ENCODE data around the gene SUSD1.

The SUSD1 gene

DNA sequence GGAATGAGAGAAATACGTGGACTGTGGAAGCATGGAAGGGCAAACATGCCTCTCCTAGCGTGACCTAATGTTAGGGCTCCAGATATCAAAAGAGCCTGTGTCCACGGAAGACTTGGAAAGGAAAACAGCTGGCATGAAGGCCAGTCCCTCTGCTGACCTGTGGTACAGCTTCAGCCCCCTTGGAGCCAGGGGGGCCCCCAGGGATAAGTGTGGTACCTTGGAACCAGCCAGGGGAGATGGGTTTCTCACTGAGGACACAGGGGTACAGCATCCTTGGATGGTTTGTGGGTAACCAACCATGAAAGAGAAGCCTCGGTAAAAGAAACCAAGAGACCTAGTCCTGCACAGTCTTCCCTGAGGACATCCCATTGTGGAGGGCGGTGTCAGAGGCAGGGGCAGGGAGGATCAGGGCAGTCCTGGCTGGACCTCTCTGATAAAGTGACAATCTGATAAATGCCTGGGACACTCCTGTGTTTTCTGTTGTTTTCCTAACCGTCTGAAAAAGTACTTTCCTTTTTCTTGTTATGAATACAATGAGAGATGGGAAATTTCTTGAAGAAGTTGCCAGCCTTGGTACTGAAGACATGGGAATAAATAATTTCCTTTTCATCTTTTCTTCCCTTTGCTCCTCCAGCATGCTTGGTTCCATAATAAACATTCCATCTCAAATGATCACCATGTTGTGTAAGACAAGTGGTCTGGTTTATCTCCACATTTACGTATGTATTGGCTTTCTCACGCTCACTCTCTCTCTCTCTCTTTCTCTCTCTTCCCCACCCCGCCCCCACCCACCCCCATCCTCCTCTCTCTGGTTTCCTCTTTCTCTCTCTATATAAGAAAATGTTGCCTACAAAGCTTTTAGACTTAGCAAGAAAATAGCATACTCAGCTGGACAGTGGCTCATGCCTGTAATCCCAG is 102.1 kb downstream of the SUSD1 start:
- H3K27ac ChIP-seq, result peak overlapping the region; percentile 11; the same call in 1 of the 2 replicates
- ChIA-PET CTCF (interaction anchor here (0.6 to 2.8 kb wide), 4 partner anchors 302 to 500 kb away, joined by 3 to 69 read pairs (median 4); no protein-coding TSS in a partner anchor), POLR2A (ENCODE audit: low non-redundant PET) (no interaction called here)
- DNase-seq (ENCODE audit: low spot score), result no peak
- TF ChIP-seq, protein P1, sequence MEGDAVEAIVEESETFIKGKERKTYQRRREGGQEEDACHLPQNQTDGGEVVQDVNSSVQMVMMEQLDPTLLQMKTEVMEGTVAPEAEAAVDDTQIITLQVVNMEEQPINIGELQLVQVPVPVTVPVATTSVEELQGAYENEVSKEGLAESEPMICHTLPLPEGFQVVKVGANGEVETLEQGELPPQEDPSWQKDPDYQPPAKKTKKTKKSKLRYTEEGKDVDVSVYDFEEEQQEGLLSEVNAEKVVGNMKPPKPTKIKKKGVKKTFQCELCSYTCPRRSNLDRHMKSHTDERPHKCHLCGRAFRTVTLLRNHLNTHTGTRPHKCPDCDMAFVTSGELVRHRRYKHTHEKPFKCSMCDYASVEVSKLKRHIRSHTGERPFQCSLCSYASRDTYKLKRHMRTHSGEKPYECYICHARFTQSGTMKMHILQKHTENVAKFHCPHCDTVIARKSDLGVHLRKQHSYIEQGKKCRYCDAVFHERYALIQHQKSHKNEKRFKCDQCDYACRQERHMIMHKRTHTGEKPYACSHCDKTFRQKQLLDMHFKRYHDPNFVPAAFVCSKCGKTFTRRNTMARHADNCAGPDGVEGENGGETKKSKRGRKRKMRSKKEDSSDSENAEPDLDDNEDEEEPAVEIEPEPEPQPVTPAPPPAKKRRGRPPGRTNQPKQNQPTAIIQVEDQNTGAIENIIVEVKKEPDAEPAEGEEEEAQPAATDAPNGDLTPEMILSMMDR (conservative IDR thresholded peaks at IDR 0.05; ENCODE audit: low read depth), result no peak

DNA sequence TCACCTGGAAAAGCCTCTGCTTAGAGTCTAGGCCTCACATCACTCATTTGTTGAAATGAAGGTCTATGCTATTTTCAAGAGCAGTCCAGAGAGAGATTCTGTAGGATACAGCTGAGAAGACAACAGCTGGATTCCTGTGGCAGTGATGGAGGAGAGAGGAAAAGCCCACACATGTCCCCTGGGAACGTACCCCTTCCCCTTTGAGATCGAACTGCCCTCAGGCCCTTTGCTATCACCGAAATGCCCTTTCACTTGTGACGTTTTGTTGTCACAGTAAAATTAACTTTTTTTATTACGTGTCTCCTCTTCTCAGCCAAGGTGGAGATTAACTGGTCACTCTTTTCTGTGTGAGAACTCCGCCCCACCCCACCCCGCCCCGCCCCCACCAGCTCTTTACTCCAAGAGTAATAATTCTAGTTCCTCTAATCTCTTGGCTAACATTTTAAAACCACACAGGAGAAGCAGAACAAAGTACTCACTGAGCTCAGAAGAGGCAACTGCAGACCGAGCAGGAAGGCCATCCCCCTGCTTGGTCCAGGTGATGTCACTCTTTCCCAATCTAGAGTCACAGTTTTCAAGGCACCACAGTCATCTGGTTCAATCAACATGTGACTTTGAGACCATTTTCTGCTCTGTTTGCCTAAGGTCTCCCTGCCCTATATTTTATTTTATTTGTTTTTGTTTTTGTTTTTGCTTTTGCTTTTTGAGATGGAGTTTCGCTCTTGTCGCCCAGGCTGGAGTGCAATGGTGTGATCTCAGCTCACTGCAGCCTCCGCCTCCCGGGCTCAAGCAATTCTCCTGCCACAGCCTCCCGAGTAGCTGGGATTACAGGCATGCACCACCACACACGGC is 105.6 kb downstream of the SUSD1 start:
- ChIA-PET POLR2A (ENCODE audit: low non-redundant PET) (no interaction called here), CTCF (interaction anchor here (0.5 to 1.4 kb wide), 4 partner anchors 262 to 471 kb away, joined by 3 to 8 read pairs (median 3); partner anchors contain the start of gene PTBP3)
- TF ChIP-seq, protein P1 (conservative IDR thresholded peaks at IDR 0.05; ENCODE audit: low read depth), result no peak
- no peak for DNase-seq (ENCODE audit: low spot score)
- peak overlapping the region; percentile 3; the same call in 1 of the 2 replicates for H3K27ac ChIP-seq

DNA sequence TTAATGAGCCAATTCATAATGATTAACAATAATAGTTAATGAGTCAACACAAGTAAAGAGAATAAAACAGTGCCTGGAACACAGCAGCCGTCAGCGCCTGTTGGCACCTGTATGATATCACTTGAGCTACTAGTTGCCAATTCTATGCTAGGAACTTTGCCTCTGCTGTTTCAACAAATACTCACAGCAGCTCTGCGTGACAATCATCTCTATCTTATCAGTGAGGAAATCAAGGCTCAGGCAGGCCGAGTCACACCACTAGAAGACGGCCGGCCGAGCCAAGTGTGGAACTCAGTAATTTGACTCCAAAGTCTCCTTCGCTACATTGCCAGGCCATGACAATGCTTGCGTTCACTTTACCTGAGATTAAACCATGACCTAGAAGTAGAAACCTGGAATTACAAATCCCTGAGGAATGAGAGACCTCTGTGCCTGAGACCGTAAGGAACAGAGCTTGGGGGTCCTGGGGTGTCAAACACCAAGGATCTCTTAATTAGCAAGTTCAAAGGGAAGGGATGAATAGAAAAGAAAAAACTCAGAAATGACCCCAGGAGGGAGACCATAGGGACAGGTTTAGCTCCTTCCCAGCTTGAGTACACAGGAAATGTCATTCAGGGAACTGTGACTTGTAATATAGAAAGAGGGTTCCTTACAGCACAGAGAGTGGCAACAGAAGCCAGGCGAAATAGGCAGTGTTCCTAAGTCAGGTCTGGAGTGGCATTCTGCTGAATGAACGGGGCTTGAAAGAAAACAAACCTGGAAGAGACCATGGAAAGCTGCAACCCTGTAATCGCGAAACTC is 109.1 kb downstream of the SUSD1 start:
- ChIA-PET POLR2A (ENCODE audit: low non-redundant PET) (interaction anchor here (0.6 kb wide), 1 partner anchor 26 kb away, joined by 5 read pairs; no protein-coding TSS in a partner anchor), CTCF (interaction anchor here (2.8 kb wide), 1 partner anchor 9 kb away, joined by 17 read pairs; no protein-coding TSS in a partner anchor)
- H3K27ac ChIP-seq, result peak overlapping the region; percentile 59
- TF ChIP-seq, protein P1 (conservative IDR thresholded peaks at IDR 0.05; ENCODE audit: low read depth), result no peak
- DNase-seq (ENCODE audit: low spot score), result peak; percentile 57

DNA sequence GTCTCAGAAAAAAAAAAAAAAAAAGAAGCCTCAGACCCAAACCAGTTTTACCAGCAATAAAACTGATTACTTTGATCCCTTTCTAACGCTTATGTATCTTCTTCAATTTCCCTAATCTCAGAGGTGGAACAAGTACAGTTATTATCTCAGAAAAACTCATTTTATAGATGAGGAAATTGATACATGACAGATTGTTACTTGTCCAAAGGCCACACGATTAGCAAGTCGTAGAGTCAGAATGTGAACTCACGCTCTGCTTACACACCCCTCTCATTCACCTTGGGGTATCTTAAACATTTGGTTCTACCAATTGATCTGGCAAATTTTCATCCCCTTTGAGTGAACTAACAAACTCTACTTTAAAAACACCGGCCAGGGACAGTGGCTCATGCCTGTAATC is 110.2 kb downstream of the SUSD1 start:
- POLR2A ChIA-PET (ENCODE audit: low non-redundant PET), result no interaction called here
- no peak for DNase-seq (ENCODE audit: low spot score)
- TF ChIP-seq, protein P1 (conservative IDR thresholded peaks at IDR 0.05; ENCODE audit: low read depth), result no peak
- peak overlapping the region; percentile 59 for H3K27ac ChIP-seq
- CTCF ChIA-PET, result interaction anchor here (2.8 kb wide), 1 partner anchor 10 kb away, joined by 17 read pairs; no protein-coding TSS in a partner anchor

DNA sequence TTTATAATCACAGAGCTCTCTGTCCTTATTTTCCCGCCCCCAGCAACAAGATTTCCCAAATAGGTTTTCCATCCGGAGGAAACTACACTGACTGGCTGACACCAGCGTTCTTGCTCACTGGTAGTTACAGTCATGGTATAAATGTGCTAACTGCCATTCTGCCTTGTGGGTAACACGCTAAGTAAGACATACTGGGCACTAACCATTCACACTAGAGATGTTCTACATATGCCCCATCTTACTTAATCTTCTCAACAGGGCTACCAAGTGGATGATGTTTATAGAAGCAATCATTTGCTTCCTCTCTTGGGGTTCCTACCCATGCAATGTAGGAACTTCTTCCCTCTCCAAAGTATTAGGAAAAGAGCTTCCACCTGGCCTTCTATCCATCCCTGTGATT is 111.5 kb downstream of the SUSD1 start:
- TF ChIP-seq, protein P1 (conservative IDR thresholded peaks at IDR 0.05; ENCODE audit: low read depth), result no peak
- CTCF ChIA-PET, result no interaction called here
- H3K27ac ChIP-seq, result no peak overlapping the region
- POLR2A ChIA-PET (ENCODE audit: low non-redundant PET), result no interaction called here
- no peak for DNase-seq (ENCODE audit: low spot score)
